KMS-11 (cell line): Measurements from ENCODE around the gene SMARCC1.

Experiments
- H2AFZ ChIP-seq: fragments of 200-600 bp; sonication (generic); 2 replicates; pipeline ENCODE4 v1.6.1; 2016; ENCODE audit warnings: antibody characterized with exemption, mixed run types, low read depth
- H3K27ac ChIP-seq: fragments of 200-600 bp; sonication (generic); 2 replicates; pipeline ENCODE4 v1.6.1; 2016; ENCODE audit warnings: mild to moderate bottlenecking, mixed run types
- H3K27me3 ChIP-seq: fragments of 200-600 bp; sonication (generic); 2 replicates; pipeline ENCODE4 v1.6.1; 2017; ENCODE audit warnings: mild to moderate bottlenecking, low read depth, mixed run types, moderate library complexity; ENCODE audit not compliant: insufficient read depth
- H3K36me3 ChIP-seq: fragments of 200-600 bp; sonication (generic); 2 replicates; pipeline ENCODE4 v1.6.1; 2017; ENCODE audit warnings: mild to moderate bottlenecking, mixed run types; ENCODE audit not compliant: insufficient read depth
- H3K4me1 ChIP-seq: fragments of 200-600 bp; sonication (generic); 2 replicates; pipeline ENCODE4 v1.6.1; 2016; ENCODE audit warnings: mild to moderate bottlenecking, low read depth, mixed run types; ENCODE audit not compliant: poor library complexity, severe bottlenecking
- H3K4me2 ChIP-seq: fragments of 200-600 bp; sonication (generic); 2 replicates; pipeline ENCODE4 v1.7.0; 2016; ENCODE audit warnings: mild to moderate bottlenecking, mixed run types
- H3K4me3 ChIP-seq: fragments of 200-600 bp; sonication (generic); IDR thresholded peaks from 2 replicates; pipeline ENCODE4 v1.6.1; 2017; ENCODE audit warnings: low read depth, low read length, mixed read lengths; ENCODE audit not compliant: insufficient read depth
- H3K79me2 ChIP-seq: fragments of 200-600 bp; sonication (generic); 2 replicates; pipeline ENCODE4 v1.6.1; 2016; ENCODE audit warnings: low read depth, mixed run types; ENCODE audit not compliant: insufficient read depth
- H3K9ac ChIP-seq: fragments of 200-600 bp; sonication (generic); 2 replicates; pipeline ENCODE4 v1.6.1; 2016; ENCODE audit warnings: mild to moderate bottlenecking, mixed run types
- H4K20me1 ChIP-seq: fragments of 200-600 bp; sonication (generic); 2 replicates; pipeline ENCODE4 v1.6.1; 2016; ENCODE audit warnings: mild to moderate bottlenecking, mixed run types; ENCODE audit not compliant: insufficient read depth
- TF ChIP-seq, protein P1 (sequence below): fragments of 200-600 bp; sonication (generic); conservative IDR thresholded peaks from 2 replicates; pipeline ENCODE4 v1.6.1; 2017; ENCODE audit warnings: low read depth, mild to moderate bottlenecking, antibody characterized with exemption, low read length, moderate library complexity, mixed read lengths

The SMARCC1 gene

DNA sequence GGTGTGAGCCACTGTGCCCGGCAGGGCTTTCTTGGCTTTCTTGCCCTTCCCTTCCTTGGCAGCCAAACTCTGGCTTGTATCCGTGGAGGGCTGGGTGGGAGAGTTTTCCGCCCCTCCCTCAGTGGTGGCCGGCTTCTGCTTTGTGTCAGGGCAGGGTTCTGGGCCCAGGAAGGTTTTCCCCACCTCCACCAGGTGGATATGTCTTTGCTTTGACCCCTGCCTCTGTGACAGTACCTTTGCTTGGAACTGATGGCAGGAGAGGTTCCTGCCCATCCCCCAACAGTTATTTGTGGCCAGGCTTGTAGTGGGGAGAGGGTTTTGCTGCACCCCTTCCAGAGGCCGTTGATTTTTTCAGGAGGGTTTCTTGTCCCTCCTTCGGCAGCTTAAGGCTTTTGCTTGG, 227.4 kb downstream of the SMARCC1 start:
- TF ChIP-seq, protein P1, sequence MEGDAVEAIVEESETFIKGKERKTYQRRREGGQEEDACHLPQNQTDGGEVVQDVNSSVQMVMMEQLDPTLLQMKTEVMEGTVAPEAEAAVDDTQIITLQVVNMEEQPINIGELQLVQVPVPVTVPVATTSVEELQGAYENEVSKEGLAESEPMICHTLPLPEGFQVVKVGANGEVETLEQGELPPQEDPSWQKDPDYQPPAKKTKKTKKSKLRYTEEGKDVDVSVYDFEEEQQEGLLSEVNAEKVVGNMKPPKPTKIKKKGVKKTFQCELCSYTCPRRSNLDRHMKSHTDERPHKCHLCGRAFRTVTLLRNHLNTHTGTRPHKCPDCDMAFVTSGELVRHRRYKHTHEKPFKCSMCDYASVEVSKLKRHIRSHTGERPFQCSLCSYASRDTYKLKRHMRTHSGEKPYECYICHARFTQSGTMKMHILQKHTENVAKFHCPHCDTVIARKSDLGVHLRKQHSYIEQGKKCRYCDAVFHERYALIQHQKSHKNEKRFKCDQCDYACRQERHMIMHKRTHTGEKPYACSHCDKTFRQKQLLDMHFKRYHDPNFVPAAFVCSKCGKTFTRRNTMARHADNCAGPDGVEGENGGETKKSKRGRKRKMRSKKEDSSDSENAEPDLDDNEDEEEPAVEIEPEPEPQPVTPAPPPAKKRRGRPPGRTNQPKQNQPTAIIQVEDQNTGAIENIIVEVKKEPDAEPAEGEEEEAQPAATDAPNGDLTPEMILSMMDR, result no peak
- H3K79me2 ChIP-seq, result no peaks in the 10 kb centered on the region
- H3K4me1 ChIP-seq, result no peaks in the 10 kb centered on the region
- H3K27ac ChIP-seq, result no peak overlapping the region
- no peaks in the 10 kb centered on the region for H4K20me1 ChIP-seq
- no peak overlapping the region for H3K9ac ChIP-seq
- no peaks in the 10 kb centered on the region for H3K36me3 ChIP-seq
- H3K4me2 ChIP-seq, result no peak overlapping the region
- no peaks in the 10 kb centered on the region for H3K27me3 ChIP-seq
- H2AFZ ChIP-seq, result no peak overlapping the region
- H3K4me3 ChIP-seq, result no peak overlapping the region

DNA sequence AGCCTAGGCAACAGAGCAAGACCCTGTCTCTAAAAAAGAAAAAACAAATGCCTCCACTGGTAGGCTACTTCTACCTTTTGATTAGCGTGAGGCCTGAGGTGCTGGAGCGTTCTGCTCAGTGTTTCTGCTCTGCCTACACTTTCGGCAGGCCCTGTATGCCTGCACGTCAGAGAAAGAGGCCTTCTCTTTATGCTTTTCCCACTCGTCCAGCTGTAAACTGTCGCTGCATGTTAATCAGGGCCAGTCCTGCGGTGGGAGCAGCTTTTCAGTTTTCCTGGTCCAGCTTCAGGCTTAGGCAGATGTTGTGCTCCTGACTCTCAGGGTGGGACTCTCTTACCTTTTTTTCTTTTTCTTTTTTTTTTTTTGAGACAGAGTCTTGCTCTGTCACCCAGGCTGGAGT, 228.3 kb downstream of the SMARCC1 start:
- Histone ChIP-seq H3K79me2 (no peaks in the 10 kb centered on the region), H3K9ac (no peak overlapping the region), H3K4me1 (no peaks in the 10 kb centered on the region), H3K4me3 (no peak overlapping the region), H3K27ac (no peak overlapping the region), H3K36me3 (no peaks in the 10 kb centered on the region), H2AFZ (no peak overlapping the region), H3K4me2 (no peak overlapping the region), H3K27me3 (no peaks in the 10 kb centered on the region), H4K20me1 (no peaks in the 10 kb centered on the region)
- TF ChIP-seq, protein P1, result no peak

DNA sequence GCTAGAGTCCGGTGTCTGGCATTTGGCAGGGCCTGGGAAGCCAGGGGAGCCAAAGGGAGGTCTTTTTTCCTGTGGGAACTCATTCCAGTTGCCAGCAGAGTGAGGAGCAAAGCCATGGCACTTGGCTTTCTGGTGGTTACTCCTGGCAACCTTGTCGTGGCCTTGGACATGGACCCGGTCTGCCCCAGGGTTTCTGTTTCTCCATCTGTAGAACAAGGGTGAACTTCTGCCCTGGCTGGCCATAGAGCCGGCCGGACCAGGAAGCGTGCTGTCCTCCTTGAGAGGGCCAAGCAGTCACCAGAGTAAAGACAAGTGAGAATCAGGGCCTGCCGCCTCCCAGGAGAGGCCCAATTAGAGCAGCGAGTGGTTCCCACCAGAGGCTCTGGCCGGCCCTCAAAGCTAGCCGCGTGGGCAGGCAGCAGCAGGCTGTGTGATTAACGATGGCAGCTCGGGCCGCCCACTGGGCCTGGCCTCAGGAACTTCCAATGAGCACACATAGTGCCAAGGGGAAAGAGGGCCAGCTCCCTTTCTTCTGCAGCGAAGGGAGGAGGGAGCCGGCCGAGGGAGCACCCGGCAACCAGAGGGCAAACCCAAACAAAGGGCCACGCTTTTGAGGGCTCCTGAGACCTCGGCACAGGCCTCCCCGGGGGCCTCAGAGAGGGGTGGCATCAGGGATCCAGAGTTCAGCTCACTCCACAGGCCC, 239.1 kb downstream of the SMARCC1 start:
- no peak overlapping the region for H2AFZ ChIP-seq
- H3K27ac ChIP-seq, result no peak overlapping the region
- H4K20me1 ChIP-seq, result no peaks in the 10 kb centered on the region
- no peak overlapping the region for H3K9ac ChIP-seq
- H3K4me3 ChIP-seq, result no peak overlapping the region
- H3K27me3 ChIP-seq, result no peaks in the 10 kb centered on the region
- H3K36me3 ChIP-seq, result no peaks in the 10 kb centered on the region
- H3K4me2 ChIP-seq, result no peak overlapping the region
- no peaks in the 10 kb centered on the region for H3K4me1 ChIP-seq
- TF ChIP-seq, protein P1, result no peak
- H3K79me2 ChIP-seq, result no peaks in the 10 kb centered on the region

DNA sequence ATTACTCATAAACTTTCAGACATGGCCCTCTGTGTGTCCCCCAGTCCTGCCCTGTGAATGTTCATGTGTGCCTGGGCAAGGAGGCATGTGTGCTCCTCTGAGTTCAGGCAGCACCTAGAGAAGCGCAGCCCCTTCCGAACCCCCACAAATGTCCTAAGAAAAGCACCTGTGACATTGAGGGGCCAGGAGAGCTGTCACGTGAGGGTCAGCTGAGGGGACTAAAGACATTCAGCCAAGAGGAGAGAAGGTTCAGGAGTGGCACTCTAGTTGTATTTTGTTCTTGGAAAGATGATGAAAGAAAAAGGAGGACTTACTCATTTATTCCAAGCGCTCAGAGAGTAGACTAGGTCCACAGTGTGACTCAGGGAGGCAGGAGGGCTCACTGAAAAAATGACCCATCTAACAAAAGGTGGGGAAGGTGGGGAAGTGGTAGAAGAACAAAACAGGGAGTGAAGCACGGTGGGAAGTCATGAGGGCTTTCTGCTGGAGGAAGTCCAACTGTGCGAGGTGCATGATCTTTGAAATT, 240.0 kb downstream of the SMARCC1 start:
- TF ChIP-seq, protein P1, result no peak
- Histone ChIP-seq H3K79me2 (no peaks in the 10 kb centered on the region), H3K4me1 (no peaks in the 10 kb centered on the region), H4K20me1 (no peaks in the 10 kb centered on the region), H3K36me3 (no peaks in the 10 kb centered on the region), H2AFZ (no peak overlapping the region), H3K27ac (no peak overlapping the region), H3K27me3 (no peaks in the 10 kb centered on the region), H3K9ac (no peak overlapping the region), H3K4me3 (no peak overlapping the region), H3K4me2 (no peak overlapping the region)
